K562 (cell line): ENCODE results near the gene AHI1.

Source experiments
- CCNT2 ChIP-seq: IDR thresholded peaks from 2 replicates; pipeline ENCODE4 v1.6.1; 2011; ENCODE audit warnings: borderline replicate concordance, low read depth, mild to moderate bottlenecking, moderate library complexity, mixed read lengths, low read length; ENCODE audit not compliant: insufficient read length; ENCODE audit errors: extremely low read depth
- FOSL1 ChIP-seq: fragments of 200-800 bp; sonication (Bioruptor generic); conservative IDR thresholded peaks from 2 replicates; pipeline ENCODE4 v1.6.1; 2016; ENCODE audit warnings: missing genetic modification characterization, missing compliant biosample characterization
- HDGF ChIP-seq: fragments of 450-650 bp; IDR thresholded peaks from 2 replicates; pipeline ENCODE4 v1.6.1; 2016
- NCOA2 ChIP-seq, 2 experiments: fragments of 450-650 bp; IDR thresholded peaks; 2 replicates each; pipeline ENCODE4 v1.6.1; 2018; ENCODE audit warnings: mild to moderate bottlenecking in 2 of 2, moderate library complexity in 1 of 2; ENCODE audit not compliant: partially characterized antibody in 2 of 2
- OTX1 ChIP-seq: fragments of 450-650 bp; formaldehyde crosslinking; IDR thresholded peaks from 2 replicates; pipeline ENCODE4 v1.4.0; 2022; ENCODE audit warnings: mild to moderate bottlenecking
- ZNF146 ChIP-seq: IDR thresholded peaks from one replicate; pipeline ENCODE4 v1.6.1; 2018; ENCODE audit warnings: missing compliant biosample characterization; ENCODE audit not compliant: unreplicated experiment
- TF ChIP-seq, protein P1 (sequence below), 3 experiments: IDR thresholded peaks in 2 of 3; conservative IDR thresholded peaks in 1 of 3; 2 replicates each; pipeline ENCODE4 v1.5.1; 2011 to 2012; ENCODE audit warnings: low read length in 3 of 3, mild to moderate bottlenecking in 3 of 3, control low read depth in 2 of 3, improper control_type of control experiment in 1 of 3, inconsistent platforms in 1 of 3, low read depth in 1 of 3, mixed read lengths in 1 of 3, moderate library complexity in 1 of 3; ENCODE audit not compliant: insufficient read depth in 2 of 3
- TF ChIP-seq, protein P2 (sequence below): fragments of 450-650 bp; IDR thresholded peaks from 2 replicates; pipeline ENCODE4 v1.6.1; 2018; ENCODE audit not compliant: partially characterized antibody
- TF ChIP-seq, protein P3 (sequence below), 2 experiments: fragments of 150-350 bp in 1 of 2; IDR thresholded peaks; 2 replicates each; pipeline ENCODE4 v1.6.1; 2012 to 2016; ENCODE audit warnings: low read depth in 2 of 2, low read length in 2 of 2, mild to moderate bottlenecking in 1 of 2, moderate library complexity in 1 of 2
- TF ChIP-seq, protein P4 (sequence below): fragments of 250-450 bp; sonication (Bioruptor Pico); IDR thresholded peaks from 2 replicates; pipeline ENCODE4 v1.8.0; 2022; ENCODE audit warnings: moderate library complexity, mild to moderate bottlenecking, inconsistent platforms

DNA sequence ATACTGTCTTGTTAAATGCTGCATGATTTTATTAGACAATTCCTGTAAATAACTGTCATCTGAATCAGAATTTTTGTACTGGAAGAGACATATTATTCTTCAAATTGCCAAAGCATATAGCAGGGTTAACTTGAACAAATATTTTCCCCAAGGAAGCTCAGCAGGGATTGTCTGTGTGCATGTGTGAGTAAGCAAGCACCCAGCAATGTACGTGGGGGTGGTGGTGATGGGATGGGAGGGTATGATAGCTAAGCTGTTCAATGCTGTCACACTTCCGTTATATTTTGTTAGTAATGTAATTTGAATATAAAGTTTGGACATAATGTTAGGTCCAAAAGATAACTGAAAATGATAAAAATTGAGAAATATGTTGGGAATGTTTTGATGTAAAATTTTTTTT is 198.3 kb downstream of the AHI1 start:
- no peak for TF ChIP-seq OTX1
- peak; percentile 37 for TF ChIP-seq FOSL1
- TF ChIP-seq CCNT2, result no peak
- TF ChIP-seq, protein P1, sequence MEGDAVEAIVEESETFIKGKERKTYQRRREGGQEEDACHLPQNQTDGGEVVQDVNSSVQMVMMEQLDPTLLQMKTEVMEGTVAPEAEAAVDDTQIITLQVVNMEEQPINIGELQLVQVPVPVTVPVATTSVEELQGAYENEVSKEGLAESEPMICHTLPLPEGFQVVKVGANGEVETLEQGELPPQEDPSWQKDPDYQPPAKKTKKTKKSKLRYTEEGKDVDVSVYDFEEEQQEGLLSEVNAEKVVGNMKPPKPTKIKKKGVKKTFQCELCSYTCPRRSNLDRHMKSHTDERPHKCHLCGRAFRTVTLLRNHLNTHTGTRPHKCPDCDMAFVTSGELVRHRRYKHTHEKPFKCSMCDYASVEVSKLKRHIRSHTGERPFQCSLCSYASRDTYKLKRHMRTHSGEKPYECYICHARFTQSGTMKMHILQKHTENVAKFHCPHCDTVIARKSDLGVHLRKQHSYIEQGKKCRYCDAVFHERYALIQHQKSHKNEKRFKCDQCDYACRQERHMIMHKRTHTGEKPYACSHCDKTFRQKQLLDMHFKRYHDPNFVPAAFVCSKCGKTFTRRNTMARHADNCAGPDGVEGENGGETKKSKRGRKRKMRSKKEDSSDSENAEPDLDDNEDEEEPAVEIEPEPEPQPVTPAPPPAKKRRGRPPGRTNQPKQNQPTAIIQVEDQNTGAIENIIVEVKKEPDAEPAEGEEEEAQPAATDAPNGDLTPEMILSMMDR (IDR thresholded peaks at IDR 0.05 in 2 of 3, conservative IDR thresholded peaks at IDR 0.05 in 1 of 3; ENCODE audit: insufficient read depth in 2 of 3, low read depth in 1 of 3, low read length in 3 of 3), result no peak
- TF ChIP-seq NCOA2 (IDR thresholded peaks at IDR 0.05; ENCODE audit: partially characterized antibody in 2 of 2), result no peak
- TF ChIP-seq, protein P2, sequence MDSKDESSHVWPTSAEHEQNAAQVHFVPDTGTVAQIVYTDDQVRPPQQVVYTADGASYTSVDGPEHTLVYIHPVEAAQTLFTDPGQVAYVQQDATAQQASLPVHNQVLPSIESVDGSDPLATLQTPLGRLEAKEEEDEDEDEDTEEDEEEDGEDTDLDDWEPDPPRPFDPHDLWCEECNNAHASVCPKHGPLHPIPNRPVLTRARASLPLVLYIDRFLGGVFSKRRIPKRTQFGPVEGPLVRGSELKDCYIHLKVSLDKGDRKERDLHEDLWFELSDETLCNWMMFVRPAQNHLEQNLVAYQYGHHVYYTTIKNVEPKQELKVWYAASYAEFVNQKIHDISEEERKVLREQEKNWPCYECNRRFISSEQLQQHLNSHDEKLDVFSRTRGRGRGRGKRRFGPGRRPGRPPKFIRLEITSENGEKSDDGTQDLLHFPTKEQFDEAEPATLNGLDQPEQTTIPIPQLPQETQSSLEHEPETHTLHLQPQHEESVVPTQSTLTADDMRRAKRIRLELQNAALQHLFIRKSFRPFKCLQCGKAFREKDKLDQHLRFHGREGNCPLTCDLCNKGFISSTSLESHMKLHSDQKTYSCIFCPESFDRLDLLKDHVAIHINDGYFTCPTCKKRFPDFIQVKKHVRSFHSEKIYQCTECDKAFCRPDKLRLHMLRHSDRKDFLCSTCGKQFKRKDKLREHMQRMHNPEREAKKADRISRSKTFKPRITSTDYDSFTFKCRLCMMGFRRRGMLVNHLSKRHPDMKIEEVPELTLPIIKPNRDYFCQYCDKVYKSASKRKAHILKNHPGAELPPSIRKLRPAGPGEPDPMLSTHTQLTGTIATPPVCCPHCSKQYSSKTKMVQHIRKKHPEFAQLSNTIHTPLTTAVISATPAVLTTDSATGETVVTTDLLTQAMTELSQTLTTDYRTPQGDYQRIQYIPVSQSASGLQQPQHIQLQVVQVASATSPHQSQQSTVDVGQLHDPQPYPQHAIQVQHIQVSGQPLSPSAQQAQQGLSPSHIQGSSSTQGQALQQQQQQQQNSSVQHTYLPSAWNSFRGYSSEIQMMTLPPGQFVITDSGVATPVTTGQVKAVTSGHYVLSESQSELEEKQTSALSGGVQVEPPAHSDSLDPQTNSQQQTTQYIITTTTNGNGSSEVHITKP, result no peak
- TF ChIP-seq HDGF, result no peak
- TF ChIP-seq ZNF146 (CRISPR knock-in tag), result no peak
- TF ChIP-seq, protein P3, sequence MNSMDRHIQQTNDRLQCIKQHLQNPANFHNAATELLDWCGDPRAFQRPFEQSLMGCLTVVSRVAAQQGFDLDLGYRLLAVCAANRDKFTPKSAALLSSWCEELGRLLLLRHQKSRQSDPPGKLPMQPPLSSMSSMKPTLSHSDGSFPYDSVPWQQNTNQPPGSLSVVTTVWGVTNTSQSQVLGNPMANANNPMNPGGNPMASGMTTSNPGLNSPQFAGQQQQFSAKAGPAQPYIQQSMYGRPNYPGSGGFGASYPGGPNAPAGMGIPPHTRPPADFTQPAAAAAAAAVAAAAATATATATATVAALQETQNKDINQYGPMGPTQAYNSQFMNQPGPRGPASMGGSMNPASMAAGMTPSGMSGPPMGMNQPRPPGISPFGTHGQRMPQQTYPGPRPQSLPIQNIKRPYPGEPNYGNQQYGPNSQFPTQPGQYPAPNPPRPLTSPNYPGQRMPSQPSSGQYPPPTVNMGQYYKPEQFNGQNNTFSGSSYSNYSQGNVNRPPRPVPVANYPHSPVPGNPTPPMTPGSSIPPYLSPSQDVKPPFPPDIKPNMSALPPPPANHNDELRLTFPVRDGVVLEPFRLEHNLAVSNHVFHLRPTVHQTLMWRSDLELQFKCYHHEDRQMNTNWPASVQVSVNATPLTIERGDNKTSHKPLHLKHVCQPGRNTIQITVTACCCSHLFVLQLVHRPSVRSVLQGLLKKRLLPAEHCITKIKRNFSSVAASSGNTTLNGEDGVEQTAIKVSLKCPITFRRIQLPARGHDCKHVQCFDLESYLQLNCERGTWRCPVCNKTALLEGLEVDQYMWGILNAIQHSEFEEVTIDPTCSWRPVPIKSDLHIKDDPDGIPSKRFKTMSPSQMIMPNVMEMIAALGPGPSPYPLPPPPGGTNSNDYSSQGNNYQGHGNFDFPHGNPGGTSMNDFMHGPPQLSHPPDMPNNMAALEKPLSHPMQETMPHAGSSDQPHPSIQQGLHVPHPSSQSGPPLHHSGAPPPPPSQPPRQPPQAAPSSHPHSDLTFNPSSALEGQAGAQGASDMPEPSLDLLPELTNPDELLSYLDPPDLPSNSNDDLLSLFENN (IDR thresholded peaks at IDR 0.05; ENCODE audit: low read depth in 2 of 2, low read length in 2 of 2), result no peak
- TF ChIP-seq, protein P4, sequence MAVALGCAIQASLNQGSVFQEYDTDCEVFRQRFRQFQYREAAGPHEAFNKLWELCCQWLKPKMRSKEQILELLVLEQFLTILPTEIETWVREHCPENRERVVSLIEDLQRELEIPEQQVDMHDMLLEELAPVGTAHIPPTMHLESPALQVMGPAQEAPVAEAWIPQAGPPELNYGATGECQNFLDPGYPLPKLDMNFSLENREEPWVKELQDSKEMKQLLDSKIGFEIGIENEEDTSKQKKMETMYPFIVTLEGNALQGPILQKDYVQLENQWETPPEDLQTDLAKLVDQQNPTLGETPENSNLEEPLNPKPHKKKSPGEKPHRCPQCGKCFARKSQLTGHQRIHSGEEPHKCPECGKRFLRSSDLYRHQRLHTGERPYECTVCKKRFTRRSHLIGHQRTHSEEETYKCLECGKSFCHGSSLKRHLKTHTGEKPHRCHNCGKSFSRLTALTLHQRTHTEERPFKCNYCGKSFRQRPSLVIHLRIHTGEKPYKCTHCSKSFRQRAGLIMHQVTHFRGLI (CRISPR knock-in tag), result no peak
